Measurements from ENCODE around the gene NXPH3.

GRCh38 chr17:49616086-49616485 is 40.4 kb downstream of the NXPH3 start:
- TF ChIP-seq EZH2 (IDR thresholded peaks at IDR 0.05; ENCODE audit: low read length, unreplicated experiment) (no peak), CTCF (conservative IDR thresholded peaks at IDR 0.05; ENCODE audit: low read depth, low read length) (peak; percentile 57), EZH2phosphoT487 (IDR thresholded peaks at IDR 0.05; ENCODE audit: borderline replicate concordance, low read length) (no peak)

Data from PC-3 (cell line).